HS-27A (cell line): ENCODE results near the gene ANKRD55.
A peak's percentile ranks its signal among the peaks of the same experiment; 100 is the strongest.
"Not testable (repeated sequence)": the region's sequence is repeated elsewhere in the genome, so short reads cannot be mapped to it uniquely, and the experiment has no call there.

Source experiments
- DNase-seq: peaks from one replicate; pipeline ENCODE4 v3.0.0-alpha.2; 2012; ENCODE audit warnings: low read depth, missing footprints

Gene ANKRD55

GRCh38 chr5:56253126-56253525, 20.0 kb upstream of the ANKRD55 start:
- DNase-seq: no peak

DNA sequence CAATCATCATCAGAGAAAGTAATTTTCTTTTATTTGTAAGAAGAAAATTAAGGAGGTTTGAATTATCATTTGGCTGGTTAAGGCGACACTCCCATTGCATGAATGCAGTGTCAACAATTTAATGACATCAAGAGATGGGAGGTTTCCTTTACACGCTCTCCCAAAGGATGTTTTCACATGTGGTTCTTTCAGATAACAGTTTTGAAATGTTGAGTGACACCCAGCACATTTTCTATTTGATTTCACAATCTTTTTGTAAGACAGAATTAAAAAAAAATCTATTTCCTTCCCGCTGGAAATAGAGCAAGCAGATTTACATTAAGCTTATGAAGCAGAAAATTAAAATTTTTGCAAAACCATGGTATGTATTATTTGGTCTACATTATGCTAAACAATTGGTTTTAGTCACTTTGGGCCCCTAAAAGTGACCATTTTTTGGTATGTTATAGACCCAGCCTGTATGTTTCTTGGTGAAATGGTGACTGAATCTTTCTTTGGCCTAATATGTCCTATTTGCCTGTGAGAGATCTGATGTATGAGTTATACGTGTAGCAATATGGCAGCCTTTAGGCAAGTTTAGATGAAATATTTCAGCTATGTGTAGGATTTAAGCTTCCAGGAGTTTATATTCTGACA, 18.9 kb upstream of the ANKRD55 start:
- DNase-seq: no peak

DNA sequence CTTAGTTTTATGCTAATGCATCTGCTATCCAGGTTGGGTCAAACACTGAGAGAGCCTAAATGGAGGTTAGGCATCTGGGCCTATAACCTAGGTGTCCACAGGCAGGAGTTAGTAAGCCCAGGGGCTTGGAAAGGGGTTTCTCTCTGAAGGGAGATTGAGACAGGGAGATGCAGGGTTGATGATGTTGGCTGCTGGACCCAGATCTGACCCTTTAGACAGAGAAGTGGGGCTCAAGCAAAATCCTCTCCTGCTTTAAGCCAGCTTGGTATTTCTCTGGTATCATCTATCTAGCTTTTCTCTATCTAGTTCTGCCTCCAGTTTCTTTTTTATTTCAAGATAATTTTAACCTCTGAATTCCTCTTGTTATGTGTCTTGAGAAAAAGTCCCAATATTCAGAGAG, 18.3 kb upstream of the ANKRD55 start:
- no peak for DNase-seq

DNA sequence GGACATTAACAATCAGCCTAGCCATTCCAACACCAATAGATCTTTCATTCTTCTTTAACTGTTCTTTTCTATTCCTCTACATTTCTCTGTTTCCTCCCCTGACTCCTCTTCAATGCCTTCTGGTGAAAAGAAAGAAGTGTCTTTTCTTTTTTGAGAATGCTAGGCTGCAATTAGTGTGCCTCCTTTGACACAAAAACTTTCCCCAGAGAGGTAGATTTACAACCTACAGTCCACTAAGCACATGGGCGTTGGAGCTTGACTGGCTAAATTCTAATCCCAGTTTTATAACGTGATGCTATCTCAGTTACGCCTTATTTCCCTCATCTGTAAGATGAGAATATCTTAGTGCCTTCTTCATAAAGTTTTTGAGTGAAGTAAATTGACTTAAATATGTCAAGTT, 16.9 kb upstream of the ANKRD55 start:
- DNase-seq: no peak

GRCh38 chr5:56249085-56249484, 16.0 kb upstream of the ANKRD55 start:
- DNase-seq: not testable (repeated sequence)

DNA sequence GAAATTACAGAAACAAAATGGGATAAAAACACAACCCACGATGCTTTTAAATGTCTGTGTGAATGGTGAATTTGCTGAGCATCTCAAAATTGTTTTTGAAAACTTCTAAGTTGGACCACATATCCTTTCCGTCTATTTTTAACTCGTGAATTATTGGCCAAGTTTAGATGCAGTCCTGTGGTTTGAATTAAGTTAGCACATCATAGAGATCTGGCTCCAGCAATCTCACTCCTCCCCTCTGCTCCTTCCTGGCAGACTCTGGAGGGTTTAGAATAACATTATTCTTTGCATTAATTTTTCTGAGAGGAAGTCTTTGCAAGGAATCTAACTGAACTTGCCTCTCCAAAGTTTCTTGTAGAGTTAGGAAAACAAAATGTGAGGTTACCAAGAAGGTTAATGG, 14.5 kb upstream of the ANKRD55 start:
- DNase-seq: no peak

- DNase-seq: no peak
These were observed 13.6 kb upstream of the ANKRD55 start for GRCh38 chr5:56246769-56247168.

DNA sequence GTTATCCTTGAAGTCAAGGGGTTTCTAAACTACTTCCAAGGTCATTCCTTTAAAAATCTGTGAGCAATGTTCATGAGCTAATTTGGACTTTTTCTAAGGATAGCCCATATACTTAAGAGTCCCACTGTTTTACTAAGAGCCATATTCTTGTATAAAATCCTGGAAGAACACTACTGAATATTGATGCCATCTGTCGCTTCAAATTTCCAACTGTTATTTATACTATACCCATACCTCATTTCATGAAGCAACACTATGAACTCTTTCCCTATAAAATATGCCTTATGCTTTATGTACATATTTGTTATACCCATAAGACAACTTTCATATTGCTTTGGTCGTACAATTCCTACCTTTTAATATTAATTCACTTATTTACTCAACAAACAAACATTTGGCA, 12.4 kb upstream of the ANKRD55 start:
- no peak for DNase-seq

GRCh38 chr5:56244627-56245026, 11.5 kb upstream of the ANKRD55 start:
- DNase-seq: no peak

DNA sequence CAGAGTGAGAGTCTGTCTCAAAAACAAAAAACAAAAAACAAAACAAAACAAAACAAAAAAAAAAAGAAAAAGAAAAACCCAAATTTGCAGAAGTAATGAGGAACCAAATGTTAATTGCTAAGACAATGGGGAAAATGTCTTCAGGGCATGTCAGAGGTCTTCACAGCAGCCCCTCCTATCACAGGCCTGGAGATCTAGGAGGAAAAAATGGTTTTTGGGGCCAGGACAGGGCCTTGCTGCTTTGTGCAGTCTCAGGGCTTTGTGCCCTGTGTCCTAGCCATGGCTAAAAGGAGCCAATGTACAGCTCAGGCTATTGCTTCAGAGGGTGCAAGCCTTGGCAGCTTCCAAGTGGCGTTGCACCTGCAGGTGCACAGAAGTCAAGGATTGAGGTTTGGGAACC, 9.1 kb upstream of the ANKRD55 start:
- not testable (repeated sequence) for DNase-seq

GRCh38 chr5:56232538-56232937, 592 bp downstream of the ANKRD55 start:
- DNase-seq: no peak

- no peak for DNase-seq
These were observed 2.6 kb downstream of the ANKRD55 start for GRCh38 chr5:56230576-56230975.

- DNase-seq: no peak
These were observed 4.0 kb downstream of the ANKRD55 start for GRCh38 chr5:56229111-56229510.

DNA sequence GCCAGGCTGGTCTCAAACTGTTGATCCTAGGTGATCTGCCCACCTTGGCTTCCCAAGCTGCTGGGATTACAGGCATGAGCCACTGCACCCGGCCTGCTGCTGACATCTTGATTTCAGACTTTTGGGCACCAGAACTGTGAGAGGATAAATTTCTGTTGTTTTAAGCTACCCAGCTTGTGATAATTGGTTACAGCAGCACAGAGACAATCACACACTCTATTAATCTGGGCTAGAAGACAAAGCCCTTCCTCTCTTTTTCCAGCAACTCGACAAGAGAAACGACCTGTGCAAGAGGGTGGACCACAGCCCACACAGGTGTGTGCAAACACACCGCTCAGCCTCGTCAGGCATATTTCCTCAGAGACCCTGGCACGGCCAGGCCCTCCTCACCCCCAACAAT, 4.5 kb downstream of the ANKRD55 start:
- DNase-seq: no peak

DNA sequence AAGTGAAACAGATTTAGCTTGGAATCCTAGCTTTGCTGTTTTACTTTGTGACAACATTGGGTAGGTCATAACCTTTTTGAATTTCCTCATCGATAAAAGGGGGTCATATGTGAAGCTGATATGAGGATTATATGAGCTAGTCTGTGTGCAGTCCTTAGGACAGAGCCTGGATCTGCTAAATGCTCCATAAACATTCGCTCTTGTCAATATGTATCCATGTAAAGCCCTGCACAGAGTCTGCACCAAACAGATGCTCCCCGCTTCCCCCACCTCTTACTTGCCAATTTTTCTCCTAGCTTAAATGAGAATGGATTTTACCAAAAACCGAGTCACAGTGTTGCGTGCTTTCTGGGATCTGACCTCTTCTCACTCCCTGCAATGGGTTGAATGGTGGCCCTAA, 5.4 kb downstream of the ANKRD55 start:
- no peak for DNase-seq

GRCh38 chr5:56223298-56223697, 9.8 kb downstream of the ANKRD55 start:
- DNase-seq: not testable (repeated sequence)

DNA sequence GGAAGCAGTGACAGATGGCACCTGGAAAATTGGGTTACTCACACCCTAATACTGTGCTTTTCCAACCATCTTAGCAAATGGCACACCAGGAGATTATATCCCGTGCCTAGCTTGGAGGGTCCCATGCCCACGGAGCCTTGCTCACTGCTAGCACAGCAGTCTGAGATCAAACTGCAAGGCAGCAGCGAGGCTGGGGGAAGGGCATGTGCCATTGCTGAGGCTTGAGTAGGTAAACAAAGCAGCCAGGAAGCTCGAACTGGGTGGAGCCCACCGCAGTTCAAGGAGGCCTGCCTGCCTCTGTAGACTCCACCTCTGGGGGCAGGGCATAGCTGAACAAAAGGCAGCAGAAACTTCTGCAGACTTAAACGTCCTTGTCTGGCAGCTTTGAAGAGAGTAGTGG, 11.5 kb downstream of the ANKRD55 start:
- DNase-seq: not testable (repeated sequence)

DNA sequence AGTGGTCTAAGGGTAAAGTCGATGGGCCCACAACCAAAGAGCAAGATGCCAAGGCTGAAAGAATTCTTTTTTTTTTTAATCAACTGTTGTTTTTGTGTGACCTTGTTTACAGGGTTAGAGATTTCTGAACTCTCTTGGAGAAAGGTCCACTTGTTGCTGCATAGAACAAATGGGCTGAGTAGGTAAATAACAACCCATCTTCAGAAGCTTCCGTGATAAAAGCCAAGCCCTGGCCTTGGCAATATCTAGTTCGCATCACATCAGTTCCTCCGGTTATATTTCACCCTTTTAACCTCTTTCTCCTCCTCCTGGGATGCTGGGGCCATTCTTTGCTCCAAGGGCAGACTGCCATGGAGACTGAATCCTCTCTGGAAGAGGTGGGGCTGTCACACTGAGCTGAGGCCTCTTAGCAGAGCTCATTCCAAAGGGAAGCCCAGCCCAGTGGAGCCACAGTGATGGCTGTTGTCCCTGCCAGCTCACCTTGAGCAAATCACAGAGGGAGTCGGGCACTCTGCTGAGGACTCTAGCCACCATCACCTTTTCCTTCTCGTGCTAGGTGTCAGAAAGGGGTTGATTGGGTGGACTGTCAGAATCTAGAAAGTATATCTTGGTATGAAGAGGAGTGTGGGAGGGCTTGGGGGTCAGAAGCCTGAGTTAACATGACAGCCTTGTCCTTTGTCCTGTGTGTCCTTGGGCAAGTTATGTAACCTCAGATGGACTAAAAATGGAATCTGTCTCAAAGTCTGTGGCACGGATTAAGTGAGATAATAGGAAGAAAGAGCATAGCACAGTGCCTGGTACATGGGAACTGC, 17.9 kb downstream of the ANKRD55 start:
- no peak for DNase-seq

DNA sequence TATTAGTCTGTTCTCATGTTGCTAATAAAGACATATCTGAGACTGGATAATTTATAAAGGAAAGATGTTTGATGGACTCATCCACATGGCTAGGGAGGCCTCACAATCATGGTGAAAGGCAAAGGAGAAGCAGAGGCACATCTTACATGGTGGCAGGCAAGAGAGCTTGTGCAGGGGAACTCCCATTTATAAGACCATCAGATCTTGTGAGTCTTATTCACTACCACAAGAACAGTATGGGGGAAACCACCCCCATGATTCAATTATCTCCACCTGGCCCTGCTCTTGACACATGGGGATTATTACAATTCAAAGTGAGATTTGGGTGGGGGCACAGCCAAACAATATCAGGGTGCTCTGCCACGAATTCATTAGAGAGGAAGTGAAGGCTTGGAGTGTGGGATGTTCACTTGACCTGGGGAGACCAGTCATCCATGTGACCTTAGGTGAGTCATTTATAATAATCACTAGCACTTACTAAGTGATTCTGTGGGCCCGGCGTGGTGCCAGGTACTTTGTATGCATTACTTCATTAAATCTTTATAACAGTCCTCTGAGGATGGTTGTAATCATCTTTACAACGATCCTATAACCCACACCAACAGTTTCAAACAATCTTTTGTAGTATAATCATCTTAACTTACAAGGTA, 19.1 kb downstream of the ANKRD55 start:
- not testable (repeated sequence) for DNase-seq

- DNase-seq: no peak
These were observed 20.8 kb downstream of the ANKRD55 start for GRCh38 chr5:56212130-56212879.

DNA sequence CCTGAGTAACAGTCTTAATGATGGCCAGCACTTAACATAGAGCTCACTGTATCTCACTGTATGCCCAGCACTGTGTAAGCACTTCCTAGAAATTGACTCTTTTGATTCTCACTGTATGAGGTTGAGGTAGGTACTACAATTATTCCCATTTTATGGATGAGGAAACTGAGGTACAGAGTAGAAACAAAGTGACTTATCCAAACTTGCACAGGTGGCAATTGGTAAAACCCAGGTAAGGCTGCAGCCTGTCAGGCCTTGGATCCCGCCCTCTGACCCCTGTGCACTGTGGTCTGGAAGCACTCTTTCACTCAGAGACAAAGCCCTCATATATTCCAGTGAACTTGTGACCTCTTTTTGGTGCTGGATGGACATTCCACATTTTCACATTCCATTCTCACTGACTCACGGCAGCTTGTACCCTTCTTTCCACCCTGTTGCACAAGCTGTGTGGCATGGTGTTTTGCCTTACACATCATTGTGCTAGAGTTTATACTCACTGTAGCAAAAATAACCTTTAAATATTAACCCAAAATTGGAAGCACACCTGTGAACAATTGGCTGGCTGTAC, 21.7 kb downstream of the ANKRD55 start:
- DNase-seq: peak; percentile 66

- DNase-seq: no peak
These were observed 24.4 kb downstream of the ANKRD55 start for GRCh38 chr5:56208681-56209080.
